Measurements from ENCODE around the gene TP53RK.

Gene TP53RK

DNA sequence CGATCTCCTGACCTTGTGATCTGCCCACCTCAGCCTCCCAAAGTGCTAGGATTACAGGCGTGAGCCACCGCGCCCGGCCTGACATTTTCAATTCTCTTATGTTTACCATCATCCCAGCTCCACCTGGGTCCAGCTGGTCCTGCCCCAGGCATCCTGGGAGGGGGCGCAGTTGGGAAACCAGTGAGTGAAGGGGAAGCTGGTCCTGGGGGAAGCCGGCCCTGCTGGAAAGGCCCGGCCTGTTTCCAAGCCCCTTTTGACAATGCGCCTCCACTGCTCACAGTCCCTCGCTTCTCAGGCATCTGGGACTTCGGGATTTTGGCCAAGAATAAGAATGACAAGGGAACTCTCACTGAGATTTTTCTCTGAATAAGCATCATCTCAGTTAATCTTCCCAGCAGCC is 52.2 kb downstream of the TP53RK start (continued):
- TF ChIP-seq, protein P1, sequence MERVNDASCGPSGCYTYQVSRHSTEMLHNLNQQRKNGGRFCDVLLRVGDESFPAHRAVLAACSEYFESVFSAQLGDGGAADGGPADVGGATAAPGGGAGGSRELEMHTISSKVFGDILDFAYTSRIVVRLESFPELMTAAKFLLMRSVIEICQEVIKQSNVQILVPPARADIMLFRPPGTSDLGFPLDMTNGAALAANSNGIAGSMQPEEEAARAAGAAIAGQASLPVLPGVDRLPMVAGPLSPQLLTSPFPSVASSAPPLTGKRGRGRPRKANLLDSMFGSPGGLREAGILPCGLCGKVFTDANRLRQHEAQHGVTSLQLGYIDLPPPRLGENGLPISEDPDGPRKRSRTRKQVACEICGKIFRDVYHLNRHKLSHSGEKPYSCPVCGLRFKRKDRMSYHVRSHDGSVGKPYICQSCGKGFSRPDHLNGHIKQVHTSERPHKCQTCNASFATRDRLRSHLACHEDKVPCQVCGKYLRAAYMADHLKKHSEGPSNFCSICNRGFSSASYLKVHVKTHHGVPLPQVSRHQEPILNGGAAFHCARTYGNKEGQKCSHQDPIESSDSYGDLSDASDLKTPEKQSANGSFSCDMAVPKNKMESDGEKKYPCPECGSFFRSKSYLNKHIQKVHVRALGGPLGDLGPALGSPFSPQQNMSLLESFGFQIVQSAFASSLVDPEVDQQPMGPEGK (CRISPR knock-in tag; IDR thresholded peaks at IDR 0.05; ENCODE audit: borderline replicate concordance): no peak
- TF ChIP-seq ZFP30 (CRISPR knock-in tag; IDR thresholded peaks at IDR 0.05) (no peak), TCF4 (CRISPR knock-in tag; IDR thresholded peaks at IDR 0.05; ENCODE audit: borderline replicate concordance) (no peak), CSDC2 (CRISPR knock-in tag; IDR thresholded peaks at IDR 0.05) (no peak), ZC3H10 (CRISPR knock-in tag; IDR thresholded peaks at IDR 0.05) (no peak)
- TF ChIP-seq, protein P2, sequence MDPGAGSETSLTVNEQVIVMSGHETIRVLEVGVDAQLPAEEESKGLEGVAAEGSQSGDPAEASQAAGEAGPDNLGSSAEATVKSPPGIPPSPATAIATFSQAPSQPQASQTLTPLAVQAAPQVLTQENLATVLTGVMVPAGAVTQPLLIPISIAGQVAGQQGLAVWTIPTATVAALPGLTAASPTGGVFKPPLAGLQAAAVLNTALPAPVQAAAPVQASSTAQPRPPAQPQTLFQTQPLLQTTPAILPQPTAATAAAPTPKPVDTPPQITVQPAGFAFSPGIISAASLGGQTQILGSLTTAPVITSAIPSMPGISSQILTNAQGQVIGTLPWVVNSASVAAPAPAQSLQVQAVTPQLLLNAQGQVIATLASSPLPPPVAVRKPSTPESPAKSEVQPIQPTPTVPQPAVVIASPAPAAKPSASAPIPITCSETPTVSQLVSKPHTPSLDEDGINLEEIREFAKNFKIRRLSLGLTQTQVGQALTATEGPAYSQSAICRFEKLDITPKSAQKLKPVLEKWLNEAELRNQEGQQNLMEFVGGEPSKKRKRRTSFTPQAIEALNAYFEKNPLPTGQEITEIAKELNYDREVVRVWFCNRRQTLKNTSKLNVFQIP (CRISPR knock-in tag; IDR thresholded peaks at IDR 0.05; ENCODE audit: borderline replicate concordance, low read depth): no peak

DNA sequence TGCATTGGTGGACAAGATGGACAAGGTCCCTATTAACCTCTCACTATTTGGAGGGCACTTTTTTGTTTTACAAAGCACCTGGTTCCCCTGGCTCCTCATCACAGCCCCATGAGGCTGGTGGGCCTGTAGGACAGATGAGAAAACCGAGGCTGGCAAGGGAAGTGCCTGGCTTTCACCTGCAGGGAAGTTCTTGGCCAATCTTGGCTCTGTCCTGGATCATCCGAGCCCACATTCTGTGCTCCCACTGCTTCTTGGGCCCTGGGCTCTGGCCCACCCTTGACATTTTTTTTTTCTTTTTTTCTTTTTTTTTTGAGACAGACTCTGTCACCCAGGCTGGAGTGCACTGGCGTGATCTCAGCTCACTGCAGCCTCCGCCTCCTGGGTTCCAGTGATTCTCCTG is 52.7 kb downstream of the TP53RK start:
- TF ChIP-seq OSR1 (CRISPR knock-in tag; IDR thresholded peaks at IDR 0.05) (no peak), ESRRG (CRISPR knock-in tag; IDR thresholded peaks at IDR 0.05) (no peak), ISL1 (CRISPR knock-in tag; IDR thresholded peaks at IDR 0.05) (no peak), GLIS3 (CRISPR knock-in tag; IDR thresholded peaks at IDR 0.05) (no peak), BACH2 (CRISPR knock-in tag; IDR thresholded peaks at IDR 0.05; ENCODE audit: borderline replicate concordance) (no peak), RARB (CRISPR knock-in tag; IDR thresholded peaks at IDR 0.05) (no peak), SNAI2 (CRISPR knock-in tag; IDR thresholded peaks at IDR 0.05) (no peak), ARNTL (CRISPR knock-in tag; IDR thresholded peaks at IDR 0.05; ENCODE audit: borderline replicate concordance, low read depth) (no peak), ZNF8 (CRISPR knock-in tag; IDR thresholded peaks at IDR 0.05) (no peak)
- TF ChIP-seq, protein P3, sequence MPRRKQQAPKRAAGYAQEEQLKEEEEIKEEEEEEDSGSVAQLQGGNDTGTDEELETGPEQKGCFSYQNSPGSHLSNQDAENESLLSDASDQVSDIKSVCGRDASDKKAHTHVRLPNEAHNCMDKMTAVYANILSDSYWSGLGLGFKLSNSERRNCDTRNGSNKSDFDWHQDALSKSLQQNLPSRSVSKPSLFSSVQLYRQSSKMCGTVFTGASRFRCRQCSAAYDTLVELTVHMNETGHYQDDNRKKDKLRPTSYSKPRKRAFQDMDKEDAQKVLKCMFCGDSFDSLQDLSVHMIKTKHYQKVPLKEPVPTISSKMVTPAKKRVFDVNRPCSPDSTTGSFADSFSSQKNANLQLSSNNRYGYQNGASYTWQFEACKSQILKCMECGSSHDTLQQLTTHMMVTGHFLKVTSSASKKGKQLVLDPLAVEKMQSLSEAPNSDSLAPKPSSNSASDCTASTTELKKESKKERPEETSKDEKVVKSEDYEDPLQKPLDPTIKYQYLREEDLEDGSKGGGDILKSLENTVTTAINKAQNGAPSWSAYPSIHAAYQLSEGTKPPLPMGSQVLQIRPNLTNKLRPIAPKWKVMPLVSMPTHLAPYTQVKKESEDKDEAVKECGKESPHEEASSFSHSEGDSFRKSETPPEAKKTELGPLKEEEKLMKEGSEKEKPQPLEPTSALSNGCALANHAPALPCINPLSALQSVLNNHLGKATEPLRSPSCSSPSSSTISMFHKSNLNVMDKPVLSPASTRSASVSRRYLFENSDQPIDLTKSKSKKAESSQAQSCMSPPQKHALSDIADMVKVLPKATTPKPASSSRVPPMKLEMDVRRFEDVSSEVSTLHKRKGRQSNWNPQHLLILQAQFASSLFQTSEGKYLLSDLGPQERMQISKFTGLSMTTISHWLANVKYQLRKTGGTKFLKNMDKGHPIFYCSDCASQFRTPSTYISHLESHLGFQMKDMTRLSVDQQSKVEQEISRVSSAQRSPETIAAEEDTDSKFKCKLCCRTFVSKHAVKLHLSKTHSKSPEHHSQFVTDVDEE (CRISPR knock-in tag; IDR thresholded peaks at IDR 0.05): no peak
- TF ChIP-seq, protein P4, sequence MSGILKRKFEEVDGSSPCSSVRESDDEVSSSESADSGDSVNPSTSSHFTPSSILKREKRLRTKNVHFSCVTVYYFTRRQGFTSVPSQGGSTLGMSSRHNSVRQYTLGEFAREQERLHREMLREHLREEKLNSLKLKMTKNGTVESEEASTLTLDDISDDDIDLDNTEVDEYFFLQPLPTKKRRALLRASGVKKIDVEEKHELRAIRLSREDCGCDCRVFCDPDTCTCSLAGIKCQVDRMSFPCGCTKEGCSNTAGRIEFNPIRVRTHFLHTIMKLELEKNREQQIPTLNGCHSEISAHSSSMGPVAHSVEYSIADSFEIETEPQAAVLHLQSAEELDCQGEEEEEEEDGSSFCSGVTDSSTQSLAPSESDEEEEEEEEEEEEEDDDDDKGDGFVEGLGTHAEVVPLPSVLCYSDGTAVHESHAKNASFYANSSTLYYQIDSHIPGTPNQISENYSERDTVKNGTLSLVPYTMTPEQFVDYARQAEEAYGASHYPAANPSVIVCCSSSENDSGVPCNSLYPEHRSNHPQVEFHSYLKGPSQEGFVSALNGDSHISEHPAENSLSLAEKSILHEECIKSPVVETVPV (CRISPR knock-in tag; IDR thresholded peaks at IDR 0.05): no peak
- TF ChIP-seq, protein P1 (CRISPR knock-in tag; IDR thresholded peaks at IDR 0.05; ENCODE audit: borderline replicate concordance): no peak
- ATAC-seq: no peak

DNA sequence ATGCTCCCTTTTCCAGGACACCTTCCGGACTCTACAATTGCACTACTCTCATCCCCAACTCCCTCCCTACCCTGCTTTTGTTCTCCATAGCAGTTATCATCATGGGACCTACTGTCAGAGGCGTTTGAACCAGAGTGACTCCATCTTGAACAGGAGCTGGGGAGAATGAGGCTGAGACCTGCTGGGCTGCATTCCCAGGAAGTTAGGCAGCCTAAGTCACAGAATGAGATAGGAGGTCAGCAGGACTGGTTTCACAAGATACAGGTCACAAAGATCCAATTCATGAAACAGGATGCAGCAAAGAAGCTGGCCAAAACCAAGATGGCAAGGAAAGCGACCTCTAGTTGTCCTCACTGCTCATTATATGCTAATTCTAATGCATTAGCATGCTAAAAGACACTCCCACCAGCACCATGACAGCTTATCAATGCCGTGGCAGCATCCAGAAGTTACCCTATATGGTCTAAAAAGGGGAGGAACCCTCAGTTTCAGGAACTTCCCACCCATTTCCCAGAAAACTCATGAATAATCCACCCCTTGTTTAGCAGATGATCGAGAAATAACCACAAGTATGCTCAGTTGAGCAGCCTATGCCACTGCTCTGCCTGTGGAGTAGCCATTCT is 53.6 kb downstream of the TP53RK start:
- TF ChIP-seq ZNF565 (CRISPR knock-in tag; conservative IDR thresholded peaks at IDR 0.05; ENCODE audit: low read depth) (no peak), SNAI2 (CRISPR knock-in tag; IDR thresholded peaks at IDR 0.05) (no peak), ARNTL (CRISPR knock-in tag; IDR thresholded peaks at IDR 0.05; ENCODE audit: borderline replicate concordance, low read depth) (no peak), ZC3H10 (CRISPR knock-in tag; IDR thresholded peaks at IDR 0.05) (no peak), ESRRG (CRISPR knock-in tag; IDR thresholded peaks at IDR 0.05) (no peak), OSR1 (CRISPR knock-in tag; IDR thresholded peaks at IDR 0.05) (no peak), CSDC2 (CRISPR knock-in tag; IDR thresholded peaks at IDR 0.05) (no peak), TOX (CRISPR knock-in tag; IDR thresholded peaks at IDR 0.05; ENCODE audit: borderline replicate concordance) (no peak), ZFP30 (CRISPR knock-in tag; IDR thresholded peaks at IDR 0.05) (no peak), ZNF70 (CRISPR knock-in tag; IDR thresholded peaks at IDR 0.05) (no peak), BACH2 (CRISPR knock-in tag; IDR thresholded peaks at IDR 0.05; ENCODE audit: borderline replicate concordance) (no peak), RARB (CRISPR knock-in tag; IDR thresholded peaks at IDR 0.05) (no peak)
- TF ChIP-seq, protein P2 (CRISPR knock-in tag; IDR thresholded peaks at IDR 0.05; ENCODE audit: borderline replicate concordance, low read depth): no peak
- TF ChIP-seq, protein P1 (CRISPR knock-in tag; IDR thresholded peaks at IDR 0.05; ENCODE audit: borderline replicate concordance): no peak
- no peak for ATAC-seq
